Ovary (tissue), 9 donors: ENCODE results near the gene SUGCT. TPM values are rescaled to one million over a fixed set of nuclear protein-coding genes. Genes with fewer than 3 reads are reported as not detected.

Source experiments
- DNase-seq, 5 donors: peaks; one replicate each; pipeline ENCODE4 v3.0.0-alpha.2; 2019 to 2020
- H3K27ac ChIP-seq, 2 donors: fragments of 200-600 bp; one replicate each; pipeline versions ENCODE4 v1.5.1 to v1.8.0; 2019 to 2022
- H3K27me3 ChIP-seq: fragments of 200-600 bp; one replicate; pipeline ENCODE4 v1.8.0; 2022
- H3K36me3 ChIP-seq: fragments of 200-600 bp; sonication (generic); one replicate; pipeline ENCODE4 v1.5.1; 2019
- H3K4me1 ChIP-seq: one replicate; pipeline ENCODE4 v1.8.1; 2013; ENCODE audit warnings: mild to moderate bottlenecking, moderate library complexity; ENCODE audit not compliant: insufficient read depth
- H3K4me3 ChIP-seq: fragments of 200-600 bp; sonication (generic); one replicate; pipeline ENCODE4 v1.5.1; 2017
- H3K9me3 ChIP-seq, 2 donors: fragments of 200-600 bp in 1 of 2; sonication (generic) in 1 of 2; one replicate each; pipeline versions ENCODE4 v1.5.1 to v1.8.1; 2013 to 2019; ENCODE audit warnings: mild to moderate bottlenecking in 1 of 2, moderate library complexity in 1 of 2
- CTCF ChIP-seq, 3 donors: fragments of 450-650 bp in 2 of 3; fragments of 200-600 bp in 1 of 3; IDR thresholded peaks; one replicate each; pipeline versions ENCODE4 v1.5.1 to v1.8.0; 2016 to 2022; ENCODE audit warnings: antibody characterized with exemption in 3 of 3, mild to moderate bottlenecking in 1 of 3
- EP300 ChIP-seq: sonication (generic); formaldehyde crosslinking; IDR thresholded peaks from one replicate; pipeline ENCODE4 v1.6.1; 2017; ENCODE audit warnings: antibody characterized with exemption
- POLR2A ChIP-seq: fragments of 450-650 bp; IDR thresholded peaks from one replicate; pipeline ENCODE4 v1.6.1; 2017; ENCODE audit warnings: antibody characterized with exemption, mild to moderate bottlenecking, moderate library complexity
- WGBS, 3 donors: extraction: QIAGEN DNeasy Blood & Tissue Kit in 1 of 3; methylation state at CpG; one replicate each; pipeline versions ENCODE4 v1.1.5 to v1.1.7; 2013 to 2017; 5-methylcytosine and 5-hydroxymethylcytosine counted together
- intact Hi-C, 4 donors: fragments of 100-400 bp; cut with DNase I; formaldehyde crosslinking; loops; one replicate each; pipeline versions ENCODE4 v1.11.0 to v1.15.1; 2022 to 2023
- polyA plus RNA-seq, 2 donors: library from polyadenylated mRNA; stranded (reverse); fragments of 200-250 nt in 1 of 2; fragments of 350-450 nt in 1 of 2; fragmentation: Illumina TruSeq in 1 of 2; extraction: RNeasy Lipid Tissue Mini Kit (QIAGEN cat#74804) in 1 of 2; gene quantifications; one replicate each; pipeline ENCODE4 v1.2.3, GENCODE V29; 2013 to 2014
- total RNA-seq, 7 donors: library from RNA; depleted of rRNA in 2 of 7; stranded (reverse); fragments of >200 nt in 2 of 7; fragmentation: NEBNext Ultra II Directional in 3 of 7; extraction: Animal tissue kit (Norgen Biotek cat#: 25700) in 3 of 7; gene quantifications; one replicate each; pipeline versions ENCODE4 v1.1.0 to v1.2.4, GENCODE V29; 2016 to 2023
- donor health status: DM: no; HTN: no; CAD: no; lungs with moderate emphysema.
- donor health status: DM: no; HTN: no; CAD: no.
- donor health status: Bipolar disorder and iron deficiency.
- donor health status: DM: yes; HTN: yes; CAD: no.
- donor health status: DM: no; HTN: no; CAD: no.
- donor health status: DM: yes; HTN: yes; CAD: no.

The SUGCT gene
- total and polyA plus RNA-seq, 9 donors = 3.4 to 9.3 (median 7.8) TPM

GRCh38 chr7:40177071-40177470 lies 42.3 kb downstream of the SUGCT start:
- H3K4me1 ChIP-seq = no peaks in the 10 kb centered on the region
- H3K27ac ChIP-seq = no peak overlapping the region
- H3K4me3 ChIP-seq = no peak overlapping the region
- H3K36me3 ChIP-seq = no peaks in the 10 kb centered on the region
- DNase-seq = no peak
- TF ChIP-seq POLR2A = no peak
- no peak for TF ChIP-seq CTCF (IDR thresholded peaks at IDR 0.05)
- TF ChIP-seq EP300 = no peak
- intact Hi-C loops = no loop called here
- no peaks in the 10 kb centered on the region for H3K27me3 ChIP-seq
- 93 to 97% (median 95%) methylated on average over 5 of the region's 5 CpGs for WGBS, 3 donors
- no peaks in the 10 kb centered on the region for H3K9me3 ChIP-seq

DNA sequence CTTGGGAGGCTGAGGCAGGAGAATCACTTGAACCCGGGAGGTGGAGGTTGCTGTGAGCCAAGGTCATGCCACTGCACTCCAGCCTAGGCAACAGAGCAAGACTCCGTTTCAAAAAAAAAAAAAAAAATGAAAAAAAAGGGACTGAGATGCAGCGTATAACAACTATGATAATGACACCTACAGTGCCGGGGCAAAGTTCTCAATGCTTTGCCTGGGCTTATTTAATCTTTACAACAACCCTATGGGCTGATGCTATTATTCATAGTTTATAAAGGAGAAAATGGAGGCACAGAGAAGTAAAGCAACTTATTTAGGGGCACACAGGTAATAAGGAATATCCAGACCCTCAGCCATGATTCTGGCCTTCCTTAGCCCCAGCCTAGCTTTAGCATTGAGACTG lies 47.6 kb downstream of the SUGCT start:
- no peak for DNase-seq
- no peaks in the 10 kb centered on the region for H3K27me3 ChIP-seq
- no peaks in the 10 kb centered on the region for H3K9me3 ChIP-seq
- H3K27ac ChIP-seq = no peak overlapping the region
- no peak for TF ChIP-seq CTCF (IDR thresholded peaks at IDR 0.05)
- no peak for TF ChIP-seq POLR2A
- no peak for TF ChIP-seq EP300
- H3K4me3 ChIP-seq = no peak overlapping the region
- intact Hi-C loops = no loop called here
- WGBS, 3 donors = 90 to 94% (median 90%) methylated on average over 4 of the region's 4 CpGs
- no peaks in the 10 kb centered on the region for H3K36me3 ChIP-seq
- H3K4me1 ChIP-seq = no peaks in the 10 kb centered on the region

DNA sequence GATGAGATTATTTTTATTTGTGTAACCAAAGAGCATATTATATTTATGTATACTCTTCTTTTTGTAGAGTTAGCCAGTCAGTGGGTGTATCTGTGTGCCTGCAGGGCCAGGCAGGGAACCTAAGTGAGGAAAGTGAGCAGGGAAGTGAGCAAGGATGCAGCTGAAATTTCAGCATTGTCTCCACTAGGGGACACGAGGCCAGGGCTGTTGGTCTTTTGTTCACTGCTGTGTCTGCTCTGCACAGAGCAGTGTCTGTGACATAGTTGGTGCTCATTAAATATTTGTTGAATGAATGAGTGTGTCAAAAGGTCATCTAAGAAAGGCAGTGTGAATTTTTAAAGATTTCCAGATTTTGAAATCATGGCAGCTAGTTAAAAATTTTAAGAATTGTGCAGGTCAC lies 51.8 kb downstream of the SUGCT start:
- H3K4me1 ChIP-seq = no peaks in the 10 kb centered on the region
- WGBS, 3 donors = 69 to 84% (median 73%) methylated on average over 1 of the region's 1 CpG
- no peak overlapping the region for H3K4me3 ChIP-seq
- H3K27ac ChIP-seq = no peak overlapping the region
- no peaks in the 10 kb centered on the region for H3K36me3 ChIP-seq
- no peaks in the 10 kb centered on the region for H3K27me3 ChIP-seq
- TF ChIP-seq EP300 = no peak
- TF ChIP-seq POLR2A = no peak
- TF ChIP-seq CTCF (IDR thresholded peaks at IDR 0.05) = no peak
- intact Hi-C loops = no loop called here
- no peak for DNase-seq
- H3K9me3 ChIP-seq = no peaks in the 10 kb centered on the region

DNA sequence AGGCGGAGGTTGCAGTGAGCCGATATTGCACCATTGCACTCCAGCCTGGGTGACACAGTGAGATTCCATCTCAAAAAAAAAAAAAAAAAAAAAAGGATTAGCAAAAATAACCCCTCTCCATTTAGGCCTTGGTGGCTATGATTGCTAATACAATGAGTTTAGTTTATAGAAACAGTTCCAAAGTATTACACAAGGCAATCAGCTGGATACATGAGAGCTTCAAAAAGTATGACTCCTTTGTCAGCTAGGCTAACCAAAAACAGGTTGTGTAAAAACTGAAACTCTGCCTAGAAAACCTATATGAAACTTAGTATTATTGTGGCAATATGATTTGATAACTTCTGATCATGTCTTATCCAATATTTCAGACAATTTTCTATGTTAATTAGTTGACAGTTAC lies 57.2 kb downstream of the SUGCT start:
- no peak overlapping the region for H3K27ac ChIP-seq
- no peaks in the 10 kb centered on the region for H3K4me1 ChIP-seq
- WGBS, 3 donors = 92 to 98% (median 96%) methylated on average over 2 of the region's 2 CpGs

More for the DNA sequence above, 57.2 kb downstream of the SUGCT start:
- TF ChIP-seq POLR2A = no peak
- TF ChIP-seq CTCF (IDR thresholded peaks at IDR 0.05) = no peak
- no peak for TF ChIP-seq EP300
- Histone ChIP-seq H3K9me3 (no peaks in the 10 kb centered on the region), H3K4me3 (no peak overlapping the region), H3K27me3 (no peaks in the 10 kb centered on the region), H3K36me3 (no peaks in the 10 kb centered on the region)
- intact Hi-C loops = no loop called here
- DNase-seq = no peak
